OCI-LY3 (cell line): ENCODE results near the gene NELL1.

Source experiments
- EZH2phosphoT487 ChIP-seq: fragments of 200-600 bp; shearing (Covaris generic); IDR thresholded peaks from 2 replicates; pipeline ENCODE4 v1.6.1; 2018; ENCODE audit warnings: antibody characterized with exemption, mixed run types, low read depth
- TF ChIP-seq, protein P1 (sequence below): fragments of 200-600, 300-600 bp; sonication (generic); IDR thresholded peaks from 2 replicates; pipeline ENCODE4 v1.5.1; 2014; ENCODE audit warnings: antibody characterized with exemption, low read length, low read depth

DNA sequence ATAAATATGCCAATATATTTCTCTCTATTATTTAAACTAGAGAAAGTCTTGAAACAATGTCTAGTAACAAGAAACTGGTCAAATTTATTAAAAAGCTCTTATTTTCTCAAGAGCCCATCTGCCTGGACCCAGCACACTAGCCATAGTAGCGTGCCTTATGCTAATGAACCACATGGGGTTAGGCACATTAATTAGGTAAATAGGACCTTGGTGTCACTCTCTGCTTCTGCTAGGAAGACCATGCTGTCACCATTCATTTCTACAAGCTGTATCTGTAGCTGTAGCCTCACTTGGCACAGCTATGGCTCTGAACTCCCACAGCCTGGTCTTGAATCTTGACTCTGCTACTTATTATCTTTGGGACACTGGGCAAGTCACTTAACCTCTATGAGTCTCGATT is 390.5 kb downstream of the NELL1 start:
- TF ChIP-seq, protein P1, sequence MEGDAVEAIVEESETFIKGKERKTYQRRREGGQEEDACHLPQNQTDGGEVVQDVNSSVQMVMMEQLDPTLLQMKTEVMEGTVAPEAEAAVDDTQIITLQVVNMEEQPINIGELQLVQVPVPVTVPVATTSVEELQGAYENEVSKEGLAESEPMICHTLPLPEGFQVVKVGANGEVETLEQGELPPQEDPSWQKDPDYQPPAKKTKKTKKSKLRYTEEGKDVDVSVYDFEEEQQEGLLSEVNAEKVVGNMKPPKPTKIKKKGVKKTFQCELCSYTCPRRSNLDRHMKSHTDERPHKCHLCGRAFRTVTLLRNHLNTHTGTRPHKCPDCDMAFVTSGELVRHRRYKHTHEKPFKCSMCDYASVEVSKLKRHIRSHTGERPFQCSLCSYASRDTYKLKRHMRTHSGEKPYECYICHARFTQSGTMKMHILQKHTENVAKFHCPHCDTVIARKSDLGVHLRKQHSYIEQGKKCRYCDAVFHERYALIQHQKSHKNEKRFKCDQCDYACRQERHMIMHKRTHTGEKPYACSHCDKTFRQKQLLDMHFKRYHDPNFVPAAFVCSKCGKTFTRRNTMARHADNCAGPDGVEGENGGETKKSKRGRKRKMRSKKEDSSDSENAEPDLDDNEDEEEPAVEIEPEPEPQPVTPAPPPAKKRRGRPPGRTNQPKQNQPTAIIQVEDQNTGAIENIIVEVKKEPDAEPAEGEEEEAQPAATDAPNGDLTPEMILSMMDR: no peak
- TF ChIP-seq EZH2phosphoT487: no peak
